Glomerular endothelial cell (primary cell): ENCODE data around the gene ZCRB1. TPM values are rescaled to one million over a fixed set of nuclear protein-coding genes. Genes with fewer than 3 reads are reported as not detected.
"Not testable (repeated sequence)": the region's sequence is repeated elsewhere in the genome, so short reads cannot be mapped to it uniquely, and the experiment has no call there.

Experiments
- DNase-seq: peaks from one replicate; pipeline ENCODE4 v3.0.0-alpha.2; 2011; ENCODE audit warnings: low read depth, low spot score; ENCODE audit errors: extremely low read depth
- total RNA-seq: library from RNA; depleted of rRNA; stranded (reverse); fragments of >200 nt; gene quantifications from 2 replicates; pipeline ENCODE4 v1.2.3, GENCODE V29; 2015

Gene ZCRB1
- total RNA-seq, 1 donor from 2014 or later = 30.3 TPM

DNA sequence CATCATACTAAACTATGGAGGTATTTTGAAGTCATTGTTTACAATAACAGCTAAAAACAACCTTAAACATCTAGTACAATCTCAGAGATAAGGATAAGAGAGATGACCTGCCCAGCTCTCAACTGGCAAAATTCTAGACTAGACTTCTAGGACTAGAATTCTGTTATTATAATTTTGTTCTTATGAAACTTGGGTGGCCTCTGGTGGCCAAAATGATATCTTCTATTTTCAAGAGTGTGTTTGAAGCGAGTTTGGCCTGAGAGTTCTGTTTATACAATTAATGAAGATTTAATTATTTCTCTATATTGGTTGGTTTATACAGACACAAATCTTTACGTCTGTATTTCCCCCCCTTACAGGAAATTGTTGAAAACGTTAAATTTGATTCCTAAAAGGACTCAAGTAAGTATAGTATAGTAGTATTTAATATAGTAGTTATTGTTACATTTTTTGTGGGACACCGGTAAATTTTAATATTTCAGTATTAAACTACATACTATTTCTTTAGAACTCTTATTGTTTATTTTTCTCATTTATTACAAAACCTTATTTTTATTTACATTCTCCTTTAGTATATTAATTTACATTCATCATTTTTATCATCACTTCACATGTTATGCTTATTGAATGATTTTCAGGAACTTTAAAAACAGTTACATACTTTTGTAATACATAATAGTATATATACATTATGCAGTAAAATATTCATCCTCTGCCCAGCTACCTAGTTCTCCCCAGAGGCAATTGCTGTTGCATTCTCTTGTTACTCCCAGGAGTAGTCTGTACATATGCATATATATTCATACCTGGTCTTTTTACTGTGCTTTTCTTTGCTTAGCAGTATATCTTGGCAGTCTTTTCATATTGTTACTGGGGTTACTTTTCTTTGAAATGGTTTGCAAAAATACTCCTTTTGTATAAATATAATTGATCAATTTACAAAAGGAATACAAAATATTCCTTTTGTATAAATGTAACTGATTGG, 6.7 kb upstream of the ZCRB1 start:
- DNase-seq = peak; percentile 50

- DNase-seq = not testable (repeated sequence)
These were observed 4.2 kb upstream of the ZCRB1 start for GRCh38 chr12:42330097-42330496.

GRCh38 chr12:42327227-42327590, 1.3 kb upstream of the ZCRB1 start:
- no peak for DNase-seq

GRCh38 chr12:42326541-42327226, 790 bp upstream of the ZCRB1 start:
- DNase-seq = no peak

GRCh38 chr12:42325326-42325652, 605 bp downstream of the ZCRB1 start:
- no peak for DNase-seq

DNA sequence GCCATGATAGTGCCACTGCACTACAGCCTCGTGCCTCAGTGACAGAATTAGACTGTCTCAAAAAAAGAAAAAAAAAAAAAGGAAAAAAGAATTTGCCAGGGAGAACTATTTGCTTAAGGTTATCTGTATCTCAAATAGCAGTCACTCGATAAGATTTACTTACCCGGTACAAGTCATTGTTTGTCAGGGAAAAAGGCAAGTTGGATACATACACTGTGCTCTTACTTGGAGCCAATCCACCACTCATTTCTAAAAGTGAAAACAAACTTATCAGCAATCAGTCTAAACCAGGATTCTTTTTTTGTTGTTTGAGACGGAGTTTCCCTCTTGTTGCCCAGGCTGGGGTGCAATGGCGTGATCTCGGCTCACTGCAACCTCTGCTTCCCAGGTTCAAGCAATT, 2.0 kb downstream of the ZCRB1 start:
- no peak for DNase-seq

DNA sequence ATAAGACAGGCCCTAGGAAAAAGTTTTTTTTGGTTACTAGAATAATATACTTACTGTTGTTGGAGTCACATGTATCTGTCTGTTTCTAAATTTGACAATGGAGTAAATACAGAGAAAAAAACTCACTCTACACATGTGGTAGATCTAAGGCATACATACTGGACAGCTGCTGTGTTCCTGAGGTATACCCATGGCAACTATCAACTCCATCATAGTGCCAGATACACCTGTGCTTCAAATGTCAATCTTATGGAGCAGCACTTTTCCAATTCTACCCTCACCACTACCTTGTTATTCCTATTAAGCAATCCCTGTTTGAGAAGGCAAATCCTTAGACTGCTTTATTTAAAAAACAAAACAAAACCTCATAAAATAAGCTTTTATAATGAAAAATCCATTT, 3.3 kb downstream of the ZCRB1 start:
- no peak for DNase-seq

- DNase-seq = no peak
These were observed 5.1 kb downstream of the ZCRB1 start for GRCh38 chr12:42320796-42321195.

GRCh38 chr12:42315108-42315507, 10.8 kb downstream of the ZCRB1 start:
- DNase-seq = no peak

DNA sequence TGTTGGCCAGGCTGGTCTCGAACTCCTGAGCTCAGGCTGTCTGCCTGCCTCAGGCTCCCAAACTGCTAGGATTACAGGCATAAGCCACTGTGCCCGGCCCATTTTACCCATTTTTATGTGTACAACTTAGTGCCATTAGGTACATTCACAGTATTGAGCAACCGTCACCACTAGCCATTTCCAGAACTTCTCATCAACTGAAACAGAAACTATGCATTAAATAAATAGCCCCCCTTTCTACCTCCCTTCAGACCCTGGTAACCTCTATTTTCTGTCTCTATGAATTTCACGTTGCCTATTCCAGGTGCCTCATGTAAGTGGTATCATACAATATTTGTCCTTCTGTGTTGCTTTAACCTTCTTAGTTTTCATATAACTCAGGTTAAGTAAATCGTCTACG, 15.9 kb downstream of the ZCRB1 start:
- no peak for DNase-seq

- DNase-seq = no peak
These were observed 17.5 kb downstream of the ZCRB1 start for GRCh38 chr12:42308390-42308789.

GRCh38 chr12:42306297-42306696, 19.6 kb downstream of the ZCRB1 start:
- no peak for DNase-seq

GRCh38 chr12:42299392-42300308, 26.2 kb downstream of the ZCRB1 start:
- DNase-seq = no peak

GRCh38 chr12:42298887-42299286, 27.0 kb downstream of the ZCRB1 start:
- no peak for DNase-seq

DNA sequence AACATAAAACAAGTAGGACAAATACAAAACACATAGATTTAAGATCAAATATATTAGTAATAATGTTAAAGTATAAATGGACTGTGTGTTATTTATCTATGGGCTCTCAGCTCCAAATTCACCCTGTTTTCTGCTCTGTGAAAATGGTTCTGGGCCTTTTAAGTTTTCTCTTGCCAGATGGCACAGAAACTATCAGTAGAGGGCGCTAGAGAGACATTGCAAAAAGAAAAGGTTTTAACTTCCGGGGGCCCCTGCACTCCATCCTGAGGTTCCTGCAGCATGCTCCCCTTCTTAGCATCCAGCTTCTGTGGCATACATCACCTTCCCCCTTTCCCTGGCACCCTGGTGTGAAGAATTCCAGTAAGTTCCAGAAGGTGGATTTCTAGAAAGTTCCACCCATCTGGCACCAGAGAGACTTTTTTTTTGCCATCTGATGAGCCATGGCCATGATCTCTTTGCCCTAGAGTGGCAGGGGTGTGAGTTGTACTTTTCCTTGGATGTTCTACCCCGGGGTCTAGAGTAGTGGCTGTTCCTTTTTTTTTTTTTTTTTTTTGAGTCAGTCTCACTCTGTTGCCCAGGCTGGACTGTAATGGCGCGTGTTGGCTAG, 29.3 kb downstream of the ZCRB1 start:
- DNase-seq = no peak

GRCh38 chr12:42291680-42292079, 34.2 kb downstream of the ZCRB1 start:
- no peak for DNase-seq

GRCh38 chr12:42288544-42288943, 37.4 kb downstream of the ZCRB1 start:
- no peak for DNase-seq

DNA sequence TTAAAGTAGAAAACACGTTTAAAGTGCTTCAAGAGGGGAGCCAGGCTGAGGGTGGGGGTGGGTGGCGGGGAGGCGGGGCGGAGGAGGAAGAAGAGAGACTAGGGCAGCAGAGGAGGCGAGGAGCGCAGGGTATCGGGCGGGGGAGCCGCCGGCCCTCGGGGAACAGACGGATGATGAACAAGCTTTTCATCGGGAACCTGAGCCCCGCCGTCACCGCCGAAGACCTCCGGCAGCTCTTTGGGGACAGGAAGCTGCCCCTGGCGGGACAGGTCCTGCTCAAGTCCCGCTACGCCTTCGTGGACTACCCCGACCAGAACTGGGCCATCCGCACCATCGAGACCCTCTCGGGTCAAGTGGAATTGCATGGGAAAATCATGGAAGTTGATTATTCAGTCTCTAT, 39.2 kb downstream of the ZCRB1 start:
- no peak for DNase-seq

DNA sequence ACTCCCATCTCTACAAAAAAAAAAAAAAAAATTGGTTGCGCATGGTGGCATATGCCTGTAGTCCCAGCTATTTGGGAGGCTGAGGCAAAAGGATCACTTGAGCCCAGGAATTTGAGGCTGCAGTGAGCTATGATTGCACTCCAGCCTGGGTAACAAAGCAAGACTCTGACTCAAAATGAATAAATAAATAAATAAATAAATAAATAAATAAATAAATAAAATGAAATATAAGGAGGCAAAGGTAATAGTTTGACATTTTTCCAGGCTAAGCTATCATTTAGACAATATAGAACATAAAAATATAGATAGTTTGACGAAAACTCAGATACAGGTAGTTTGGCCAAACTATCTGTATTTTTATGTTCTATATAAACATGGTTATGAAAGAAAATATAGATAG, 40.5 kb downstream of the ZCRB1 start:
- DNase-seq = no peak

DNA sequence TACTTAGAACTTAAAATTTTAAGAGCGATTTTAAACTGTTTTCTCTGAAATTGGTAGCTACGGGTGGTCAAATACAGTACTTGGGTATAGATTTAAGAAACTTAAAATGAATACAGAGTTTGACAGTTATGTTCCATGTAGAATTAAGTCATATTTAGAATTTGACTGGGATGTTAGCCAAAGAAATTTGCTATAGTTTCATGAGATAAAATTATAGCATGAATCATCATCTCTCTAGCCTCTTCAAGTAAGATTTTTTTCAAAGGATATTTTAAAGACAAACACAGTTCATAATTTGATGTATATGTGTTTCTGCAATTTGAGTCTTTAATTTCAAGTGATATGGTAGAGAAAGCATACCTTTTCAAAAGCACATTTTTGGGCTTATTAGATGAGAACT, 41.0 kb downstream of the ZCRB1 start:
- no peak for DNase-seq

DNA sequence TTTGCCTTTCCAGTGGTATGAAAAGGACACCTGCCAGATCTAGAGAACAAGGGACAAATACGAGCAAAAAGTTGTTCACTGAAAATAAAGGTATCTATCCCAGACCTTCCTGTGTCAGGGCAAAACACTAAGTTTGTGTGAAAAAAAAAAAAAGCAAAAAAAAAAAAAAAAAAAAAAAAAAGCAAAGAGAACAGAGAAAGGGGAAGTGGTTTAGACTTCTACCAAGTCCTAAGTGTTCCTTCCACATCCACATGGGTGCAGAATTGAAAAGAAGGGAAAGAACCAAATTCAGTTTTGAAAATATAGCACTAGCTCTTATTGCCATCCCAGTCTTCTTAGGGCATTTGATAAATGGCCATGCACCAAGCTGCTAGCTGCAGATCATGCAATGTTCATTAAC, 41.7 kb downstream of the ZCRB1 start:
- no peak for DNase-seq
